ENCODE measurements around the gene CYGB.
A peak's percentile ranks its signal among the peaks of the same experiment; 100 is the strongest.
"Not testable (repeated sequence)": the region's sequence is repeated elsewhere in the genome, so short reads cannot be mapped to it uniquely, and the experiment has no call there.

CYGB gene

GRCh38 chr17:76573096-76573495 is 35.6 kb upstream of the CYGB start:
- Mint-ChIP-seq H3K4me3 (no peak overlapping the region), H3K36me3 (no peaks in the 10 kb centered on the region)

GRCh38 chr17:76572201-76572910 is 34.8 kb upstream of the CYGB start:
- no peak overlapping the region for H3K4me3 Mint-ChIP-seq
- peaks cover 20% of the 10 kb centered on the region for H3K4me1 Mint-ChIP-seq
- no peaks in the 10 kb centered on the region for H3K9me3 Mint-ChIP-seq
- H3K27ac Mint-ChIP-seq = no peak overlapping the region
- DNase-seq (ENCODE audit: low spot score in 2 of 2) (no peak), ATAC-seq (ENCODE audit: low read depth) (no peak)
- H3K36me3 Mint-ChIP-seq = no peaks in the 10 kb centered on the region
- H3K27me3 Mint-ChIP-seq = peaks cover 7% of the 10 kb centered on the region

More at GRCh38 chr17:76573096-76573495, 35.6 kb upstream of the CYGB start:
- Mint-ChIP-seq H3K4me1 (peaks cover 12% of the 10 kb centered on the region), H3K9me3 (no peaks in the 10 kb centered on the region), H3K27ac (no peak overlapping the region), H3K27me3 (peaks cover 7% of the 10 kb centered on the region)
- ATAC-seq (ENCODE audit: low read depth) (no peak), DNase-seq (ENCODE audit: low spot score in 2 of 2) (no peak)

DNA sequence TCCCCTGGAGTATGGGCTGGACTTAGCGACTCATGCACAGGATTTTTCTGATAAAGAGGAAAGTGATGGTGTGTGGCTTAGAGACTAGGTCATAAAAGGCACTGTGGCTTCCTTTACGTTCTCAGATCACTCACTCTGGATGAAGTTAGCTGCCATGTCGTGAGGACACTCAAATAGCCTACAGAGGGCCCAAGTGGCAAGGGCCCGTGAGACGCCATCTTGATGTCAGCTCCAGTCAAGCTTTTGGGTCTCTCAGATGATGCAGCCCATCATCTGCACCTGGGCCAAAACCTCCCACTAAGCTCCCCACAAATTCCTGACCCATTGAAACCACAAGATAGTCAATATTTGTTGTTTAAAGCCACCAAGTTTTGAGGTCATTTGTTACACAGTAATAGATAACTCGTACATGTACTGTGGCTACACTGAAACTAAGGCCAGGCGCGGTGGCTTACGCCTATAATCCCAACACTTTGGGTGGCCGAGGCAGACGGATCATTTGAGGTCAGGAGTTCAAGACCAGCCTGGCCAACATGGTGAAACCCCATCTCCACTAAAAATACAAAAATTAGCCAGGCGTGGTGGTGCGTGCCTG is 33.5 kb upstream of the CYGB start:
- no peak for DNase-seq (ENCODE audit: low spot score in 2 of 2)
- no peaks in the 10 kb centered on the region for H3K9me3 Mint-ChIP-seq
- H3K27ac Mint-ChIP-seq = no peak overlapping the region
- H3K4me1 Mint-ChIP-seq = peaks cover 33% of the 10 kb centered on the region
- peaks cover 10% of the 10 kb centered on the region for H3K36me3 Mint-ChIP-seq
- no peak for ATAC-seq (ENCODE audit: low read depth)
- no peak overlapping the region for H3K4me3 Mint-ChIP-seq
- peaks cover 4% of the 10 kb centered on the region for H3K27me3 Mint-ChIP-seq

GRCh38 chr17:76570457-76570856 is 32.9 kb upstream of the CYGB start:
- peaks cover 4% of the 10 kb centered on the region for H3K27me3 Mint-ChIP-seq
- H3K27ac Mint-ChIP-seq = no peak overlapping the region
- H3K36me3 Mint-ChIP-seq = peaks cover 14% of the 10 kb centered on the region

GRCh38 chr17:76569607-76570279 is 32.2 kb upstream of the CYGB start:
- H3K27ac Mint-ChIP-seq = no peak overlapping the region
- H3K27me3 Mint-ChIP-seq = peaks cover 4% of the 10 kb centered on the region
- DNase-seq (ENCODE audit: low spot score in 2 of 2) = no peak
- peaks cover 37% of the 10 kb centered on the region for H3K4me1 Mint-ChIP-seq
- no peak overlapping the region for H3K4me3 Mint-ChIP-seq
- H3K36me3 Mint-ChIP-seq = peaks cover 16% of the 10 kb centered on the region
- H3K9me3 Mint-ChIP-seq = no peaks in the 10 kb centered on the region
- ATAC-seq (ENCODE audit: low read depth) = no peak

More at GRCh38 chr17:76570457-76570856, 32.9 kb upstream of the CYGB start:
- ATAC-seq (ENCODE audit: low read depth) (no peak), DNase-seq (ENCODE audit: low spot score in 2 of 2) (no peak)
- no peaks in the 10 kb centered on the region for H3K9me3 Mint-ChIP-seq
- peaks cover 35% of the 10 kb centered on the region for H3K4me1 Mint-ChIP-seq
- no peak overlapping the region for H3K4me3 Mint-ChIP-seq

GRCh38 chr17:76568811-76569221 is 31.3 kb upstream of the CYGB start:
- DNase-seq (ENCODE audit: low spot score in 2 of 2) (no peak), ATAC-seq (ENCODE audit: low read depth) (no peak)
- Mint-ChIP-seq H3K27me3 (peaks cover 2% of the 10 kb centered on the region), H3K9me3 (no peaks in the 10 kb centered on the region), H3K4me1 (peaks cover 37% of the 10 kb centered on the region), H3K36me3 (peaks cover 16% of the 10 kb centered on the region), H3K27ac (peak overlapping the region; percentile 86), H3K4me3 (peak overlapping the region; percentile 15)

- Mint-ChIP-seq H3K9me3 (no peaks in the 10 kb centered on the region), H3K36me3 (peaks cover 18% of the 10 kb centered on the region), H3K27me3 (peaks cover 2% of the 10 kb centered on the region), H3K27ac (peak overlapping the region; percentile 86), H3K4me3 (peak overlapping the region; percentile 27), H3K4me1 (peaks cover 41% of the 10 kb centered on the region)
- DNase-seq (ENCODE audit: low spot score in 2 of 2) = peak in 1 of 2 donors; percentile 32
- peak; percentile 95 for ATAC-seq (ENCODE audit: low read depth)
These were observed 30.3 kb upstream of the CYGB start for GRCh38 chr17:76567634-76568432.

DNA sequence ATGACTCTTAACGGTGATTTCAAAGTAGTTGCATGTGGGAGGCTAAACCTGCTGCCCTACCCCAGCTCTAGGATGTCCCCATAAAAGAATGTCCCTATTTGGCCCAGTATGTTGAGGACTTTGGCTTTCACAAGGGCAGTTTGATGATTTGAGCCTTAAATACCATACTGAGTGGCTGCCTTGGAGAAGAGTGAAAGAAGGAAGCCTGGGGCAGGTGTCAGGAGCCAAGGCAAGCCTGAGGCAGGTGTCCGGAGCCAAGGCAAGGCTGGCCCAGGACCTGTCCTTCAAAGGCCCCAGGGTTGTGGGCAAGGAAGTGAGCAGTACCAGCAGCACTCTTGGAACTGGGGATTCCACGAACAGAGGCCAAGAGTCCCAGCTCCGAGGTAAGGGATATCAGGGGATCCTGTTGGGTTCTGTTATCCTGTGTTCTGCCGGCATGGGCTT is 29.5 kb upstream of the CYGB start:
- Mint-ChIP-seq H3K27ac (peak overlapping the region; percentile 86), H3K27me3 (peaks cover 2% of the 10 kb centered on the region), H3K4me1 (peaks cover 40% of the 10 kb centered on the region), H3K36me3 (peaks cover 19% of the 10 kb centered on the region), H3K4me3 (no peak overlapping the region), H3K9me3 (no peaks in the 10 kb centered on the region)
- ATAC-seq (ENCODE audit: low read depth) (no peak), DNase-seq (ENCODE audit: low spot score in 2 of 2) (no peak)

- Mint-ChIP-seq H3K27ac (peak overlapping the region; percentile 86), H3K36me3 (peaks cover 22% of the 10 kb centered on the region), H3K4me3 (no peak overlapping the region), H3K27me3 (peaks cover 2% of the 10 kb centered on the region), H3K9me3 (no peaks in the 10 kb centered on the region), H3K4me1 (peaks cover 45% of the 10 kb centered on the region)
- no peak for DNase-seq (ENCODE audit: low spot score in 2 of 2)
- ATAC-seq (ENCODE audit: low read depth) = no peak
These were observed 29.1 kb upstream of the CYGB start for GRCh38 chr17:76566613-76566943.

DNA sequence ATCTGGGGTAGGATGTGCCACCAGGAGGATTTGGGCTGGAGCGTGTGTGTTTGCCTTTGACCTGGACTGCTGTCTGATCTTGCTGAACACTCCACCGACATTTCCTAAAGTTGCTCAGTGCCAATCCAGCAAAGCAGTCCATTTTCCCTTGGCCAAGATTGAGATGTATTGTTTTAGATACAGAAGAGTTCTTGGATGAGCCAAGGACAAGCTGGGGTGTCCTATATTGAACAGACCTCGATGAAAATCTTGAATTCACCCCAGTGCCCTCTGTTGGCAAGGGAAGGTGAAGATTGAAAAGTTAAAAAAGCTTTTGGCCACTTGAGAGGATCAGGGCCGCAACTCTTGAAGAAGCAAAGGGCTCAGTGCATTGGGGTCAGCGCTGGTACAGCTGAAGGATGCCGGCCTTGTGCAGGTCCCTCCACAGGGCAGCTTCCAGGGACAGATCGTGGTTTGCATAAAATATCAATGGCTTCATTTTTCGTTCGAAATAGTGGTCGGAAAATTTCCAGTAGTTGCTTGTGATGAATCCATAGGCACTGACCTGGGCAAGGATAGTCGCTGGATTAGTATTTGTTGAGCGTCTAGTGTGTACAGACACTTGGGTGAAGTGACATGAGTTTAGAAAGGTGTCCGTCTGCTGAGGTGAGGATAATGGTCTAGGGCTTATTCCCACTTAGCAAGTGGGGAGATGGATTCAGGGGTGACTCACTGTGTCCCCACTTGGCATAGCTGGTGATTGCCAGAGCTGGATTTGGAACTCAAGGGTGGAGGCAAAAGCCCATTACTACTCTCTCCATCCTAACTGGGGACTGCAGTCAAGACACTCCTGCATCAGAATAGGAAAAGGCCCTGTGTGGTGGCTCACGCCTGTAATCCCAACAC is 28.5 kb upstream of the CYGB start:
- peak overlapping the region; percentile 72 for H3K27ac Mint-ChIP-seq
- H3K4me3 Mint-ChIP-seq = no peak overlapping the region
- H3K27me3 Mint-ChIP-seq = peaks cover 2% of the 10 kb centered on the region
- ATAC-seq (ENCODE audit: low read depth) (no peak), DNase-seq (ENCODE audit: low spot score in 2 of 2) (no peak)
- H3K36me3 Mint-ChIP-seq = peaks cover 22% of the 10 kb centered on the region
- no peaks in the 10 kb centered on the region for H3K9me3 Mint-ChIP-seq
- H3K4me1 Mint-ChIP-seq = peaks cover 46% of the 10 kb centered on the region

DNA sequence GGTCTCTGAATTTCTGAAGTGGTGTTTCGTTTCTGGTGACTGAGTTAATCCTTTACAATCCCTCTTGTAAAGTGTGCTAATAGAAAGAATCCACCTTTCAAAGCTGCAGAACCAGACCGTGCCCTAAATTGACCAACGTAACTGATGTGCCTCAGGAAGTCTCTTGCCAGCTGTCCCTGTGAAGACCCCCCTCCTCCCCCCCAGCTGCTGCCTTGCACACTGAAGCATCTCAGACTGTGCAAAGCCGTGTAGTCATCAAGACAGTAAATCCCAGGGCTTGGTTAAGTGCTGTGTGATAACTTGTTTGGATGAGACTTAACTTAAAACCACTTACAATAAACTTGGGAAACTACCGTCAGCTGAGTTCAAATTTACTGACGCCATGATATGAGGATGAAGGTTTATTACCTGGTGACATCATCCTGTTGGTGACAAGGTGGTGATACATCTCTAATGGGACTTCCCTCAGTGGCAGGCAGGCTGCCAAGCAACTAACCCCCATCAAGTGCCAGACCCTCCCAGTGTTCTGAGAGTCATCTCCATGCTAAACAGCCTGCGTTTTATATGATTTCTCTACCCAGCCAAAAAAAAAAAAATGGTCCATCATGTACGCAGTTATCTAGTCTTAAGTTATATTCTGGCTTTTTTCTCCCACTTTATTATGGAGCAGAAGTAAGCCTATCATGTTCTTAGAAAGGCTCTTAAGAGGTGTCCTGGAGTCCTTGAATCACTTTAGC is 27.6 kb upstream of the CYGB start:
- not testable (repeated sequence) for DNase-seq (ENCODE audit: low spot score in 2 of 2); H3K9me3 Mint-ChIP-seq; ATAC-seq (ENCODE audit: low read depth); H3K4me3 Mint-ChIP-seq; H3K27me3 Mint-ChIP-seq
- Mint-ChIP-seq H3K27ac (peak overlapping the region; percentile 72), H3K4me1 (peaks cover 46% of the 10 kb centered on the region), H3K36me3 (peaks cover 22% of the 10 kb centered on the region)

DNA sequence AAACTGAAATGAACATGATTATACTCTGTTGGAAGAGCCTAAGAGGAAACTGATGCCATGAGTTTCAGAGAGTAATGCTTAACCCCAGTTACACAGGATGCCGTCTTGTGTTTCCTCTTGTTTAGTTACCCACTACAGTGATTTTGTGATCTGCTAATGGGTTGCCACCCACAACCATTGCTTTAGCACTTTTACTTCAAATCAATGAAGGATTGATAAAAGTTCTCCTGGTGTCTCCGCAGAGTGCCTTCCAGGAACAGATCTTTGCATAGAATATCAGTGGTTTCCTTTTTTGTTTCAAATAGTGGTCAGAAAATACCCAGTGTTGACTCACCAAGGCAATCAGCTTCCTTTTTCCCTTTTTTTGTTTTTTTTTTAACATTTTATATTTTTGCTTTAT is 25.9 kb upstream of the CYGB start:
- Mint-ChIP-seq H3K4me1 (peaks cover 47% of the 10 kb centered on the region), H3K36me3 (peaks cover 22% of the 10 kb centered on the region), H3K27ac (peak overlapping the region; percentile 15)
- H3K9me3 Mint-ChIP-seq; DNase-seq (ENCODE audit: low spot score in 2 of 2); H3K27me3 Mint-ChIP-seq; ATAC-seq (ENCODE audit: low read depth); H3K4me3 Mint-ChIP-seq: not testable (repeated sequence)

Data from memory B cell (primary cell).